Activated naive CD4-positive, alpha-beta T cell treated with anti-CD3 and anti-CD28 coated beads, Interleukin-2, amount 50 U/mL, for 72 hours (primary cell): Measurements from ENCODE around the gene SMIM10L2A. TPM values are rescaled to one million over a fixed set of nuclear protein-coding genes. Genes with fewer than 3 reads are reported as not detected.

Experiments used
- total RNA-seq, 2 donors: library from RNA; stranded (reverse); gene quantifications; one replicate each; pipeline ENCODE4 v1.2.3, GENCODE V29; 2022

Gene SMIM10L2A
- total RNA-seq, 2 donors from 2014 or later, result 0.18 to 0.54 TPM

Other genes starting within 250 kb of the SMIM10L2A start
- gene ETDA, start 169.9 kb upstream of the SMIM10L2A start, total RNA-seq, result not detected
- not detected for gene ETDC, start 112.5 kb upstream of the SMIM10L2A start, total RNA-seq
- gene ZNF75D, start 77.8 kb upstream of the SMIM10L2A start, total RNA-seq, result 1 to 10 TPM; 4.1 to 5.8 TPM
- 1 to 10 TPM; 1.6 to 2.3 TPM for gene ZNF449, start 77.1 kb upstream of the SMIM10L2A start, total RNA-seq
- gene INTS6L, start 98.7 kb downstream of the SMIM10L2A start, total RNA-seq, result 10 to 100 TPM; 26.0 to 30.3 TPM